ENCODE measurements around the gene ZNF629.
"Not testable (repeated sequence)": the region's sequence is repeated elsewhere in the genome, so short reads cannot be mapped to it uniquely, and the experiment has no call there.

The ZNF629 gene

DNA sequence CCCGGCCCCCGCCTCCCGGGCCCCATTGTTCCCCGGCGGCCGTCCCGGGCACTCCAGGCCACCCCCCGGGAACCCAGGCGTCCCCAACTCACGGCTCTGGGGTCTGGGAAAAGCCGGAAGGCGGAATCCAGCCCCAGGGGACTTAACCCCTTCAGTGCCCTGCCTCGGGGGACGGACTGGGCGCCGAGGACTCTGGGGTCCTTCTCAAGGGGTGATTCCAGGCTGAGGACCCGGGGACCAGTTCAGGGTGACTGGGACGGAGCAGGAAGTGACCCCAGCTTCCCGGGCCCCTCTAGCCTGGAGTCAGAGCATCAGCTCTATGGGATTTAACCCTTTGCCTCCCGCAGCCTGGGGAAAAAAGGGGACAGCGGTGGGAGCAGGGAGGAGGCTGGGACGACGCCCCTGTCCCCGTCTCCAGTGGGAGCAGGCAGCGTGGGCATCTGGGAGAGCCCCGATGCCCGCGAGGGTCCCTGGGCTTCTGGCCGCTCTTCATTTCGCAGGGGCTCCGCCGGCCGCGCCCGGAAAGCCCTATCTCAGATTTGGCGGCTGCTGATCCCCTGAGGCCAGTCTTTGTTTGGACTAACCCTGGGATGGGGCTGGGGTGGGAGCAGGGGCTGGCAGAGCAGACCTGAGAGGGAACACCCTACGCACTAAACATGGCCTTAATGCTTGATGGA, at the start of gene ZNF629:
Gene ZNF629 (minus strand): TSS at position 270 of the 677 bp plus-strand sequence. CDS start 2,723 bp downstream, outside the sequence.
- peak; percentile 56 to 60 for DNase-seq

DNA sequence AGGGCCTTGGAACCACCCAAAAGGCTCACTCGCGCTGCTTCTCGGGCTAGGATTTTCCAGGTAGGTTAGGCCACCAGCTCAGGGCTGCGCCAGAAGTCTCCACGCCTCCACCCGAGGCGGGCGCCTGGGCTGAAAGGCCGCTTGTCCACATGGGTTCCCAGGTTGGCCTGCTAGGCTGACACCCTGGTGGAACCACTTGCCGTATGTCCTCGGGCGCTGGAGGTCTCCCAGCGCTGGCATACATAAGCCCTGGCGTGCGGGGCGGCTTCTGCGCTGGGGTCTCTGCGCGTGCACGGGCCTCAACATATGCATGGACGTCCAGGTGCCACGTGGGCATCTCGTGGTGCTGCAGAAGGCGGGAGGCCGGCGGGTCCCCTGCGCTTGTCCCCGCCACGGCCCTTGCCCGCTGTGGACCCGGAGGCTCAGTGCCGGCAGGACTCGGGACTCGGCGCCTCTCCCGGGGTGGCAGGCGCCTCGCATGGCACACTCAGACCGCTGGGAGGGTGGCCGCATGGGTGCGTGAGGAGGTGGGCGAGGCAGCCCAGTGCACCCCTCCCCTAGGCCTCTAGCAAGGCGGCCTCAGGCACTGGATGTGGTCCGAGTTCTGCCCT, 47.2 kb upstream of the ZNF629 start:
- DNase-seq = no peak

DNA sequence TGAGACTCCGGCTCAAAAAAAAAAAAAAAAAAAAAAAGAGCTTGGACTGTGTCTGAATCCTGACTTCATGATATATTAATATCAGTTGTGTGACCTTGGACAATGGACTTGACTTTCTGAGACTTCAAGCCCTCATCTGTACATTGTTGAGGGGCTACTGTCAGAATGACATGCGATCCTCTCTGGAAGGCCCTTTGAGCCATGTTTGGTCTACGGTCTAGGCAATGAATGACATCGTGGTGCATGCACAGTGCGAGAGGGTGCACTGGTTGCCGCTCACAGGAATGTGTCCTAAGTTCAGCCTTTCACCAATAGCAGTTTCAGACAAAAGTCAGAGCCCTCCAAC, 43.0 kb upstream of the ZNF629 start:
- no peak for DNase-seq

DNA sequence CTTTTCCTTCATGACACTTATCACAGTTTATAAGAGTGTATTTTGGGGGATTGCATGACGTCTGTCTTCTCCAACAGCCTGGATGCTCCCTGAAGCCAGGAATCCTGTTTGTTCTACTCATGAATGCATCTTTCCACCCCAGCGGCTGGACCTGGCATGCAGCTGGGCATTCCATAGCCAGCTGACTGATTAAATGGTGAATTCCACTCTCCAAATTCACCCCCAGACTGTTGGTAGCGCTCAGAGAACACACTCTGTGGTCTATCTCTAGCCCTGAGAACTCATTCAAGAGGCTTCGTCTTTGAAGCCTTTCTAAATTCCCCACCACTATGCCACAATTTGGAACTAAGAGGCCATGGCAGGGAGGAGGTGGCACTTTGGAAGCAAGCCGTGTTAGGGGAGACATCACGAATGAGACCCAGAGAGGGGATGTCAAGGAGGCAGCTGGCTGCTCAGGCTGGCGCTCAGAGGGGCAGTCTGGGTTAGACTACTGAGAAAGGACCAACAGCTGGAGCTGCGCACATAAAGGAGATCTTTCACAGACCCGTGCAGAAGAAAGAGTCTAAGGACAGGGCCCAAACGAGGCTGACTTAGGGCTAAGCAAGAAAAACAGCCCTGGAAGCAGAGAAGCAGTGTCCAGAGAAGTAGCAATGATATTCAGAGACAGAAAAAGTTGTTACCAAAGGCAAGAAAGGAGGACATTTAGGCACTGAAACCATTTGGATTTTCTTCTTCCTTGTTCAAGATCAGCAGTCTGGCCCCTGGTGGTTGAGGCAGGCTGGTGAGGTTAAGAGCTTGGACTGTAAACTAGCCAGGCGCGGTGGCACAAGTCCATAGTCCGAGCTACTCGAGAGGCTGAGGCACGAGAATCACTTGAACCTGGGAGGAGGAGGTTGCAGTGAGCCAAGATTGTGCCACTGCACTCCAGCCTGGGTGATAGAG, 42.4 kb upstream of the ZNF629 start:
- no peak for DNase-seq

DNA sequence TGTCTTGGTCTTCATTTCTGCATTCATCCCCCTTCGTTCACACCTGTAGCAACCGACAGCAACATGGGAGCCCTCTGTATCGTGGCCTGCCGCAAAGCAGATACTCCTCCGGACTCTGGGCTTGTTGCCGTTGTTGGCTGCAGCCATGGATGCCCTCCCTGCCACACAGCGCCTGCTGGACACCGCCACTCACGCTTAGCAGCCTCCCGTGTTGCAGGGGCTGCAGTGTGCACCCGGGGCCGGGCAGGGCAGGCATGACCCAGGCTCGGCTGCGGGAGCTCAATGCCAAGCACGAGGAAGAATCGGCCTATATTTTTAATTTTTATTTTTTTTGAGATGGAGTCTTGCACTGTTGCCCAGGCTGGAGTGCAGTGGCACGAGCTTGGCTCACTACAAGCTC, 34.9 kb upstream of the ZNF629 start:
- DNase-seq = no peak

DNA sequence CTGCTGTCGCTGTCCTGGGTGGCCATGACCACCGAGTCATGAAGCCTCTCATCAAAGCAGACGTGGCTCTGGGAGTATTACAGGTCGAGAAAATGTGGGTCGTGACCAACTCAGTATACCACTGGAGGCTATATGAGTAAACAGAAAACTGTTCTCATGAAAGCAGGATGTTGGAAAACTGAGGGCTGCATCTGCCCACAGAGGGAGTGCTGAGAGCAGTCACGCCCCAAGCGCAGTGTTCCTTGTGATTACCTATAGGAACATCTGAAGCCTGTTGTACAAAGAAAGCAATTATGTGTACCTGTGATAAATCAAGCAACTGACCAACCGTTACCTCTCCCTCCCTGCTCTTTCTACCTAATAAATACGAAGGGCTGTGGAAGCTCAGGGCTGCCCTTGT, 34.4 kb upstream of the ZNF629 start:
- DNase-seq = not testable (repeated sequence)

DNA sequence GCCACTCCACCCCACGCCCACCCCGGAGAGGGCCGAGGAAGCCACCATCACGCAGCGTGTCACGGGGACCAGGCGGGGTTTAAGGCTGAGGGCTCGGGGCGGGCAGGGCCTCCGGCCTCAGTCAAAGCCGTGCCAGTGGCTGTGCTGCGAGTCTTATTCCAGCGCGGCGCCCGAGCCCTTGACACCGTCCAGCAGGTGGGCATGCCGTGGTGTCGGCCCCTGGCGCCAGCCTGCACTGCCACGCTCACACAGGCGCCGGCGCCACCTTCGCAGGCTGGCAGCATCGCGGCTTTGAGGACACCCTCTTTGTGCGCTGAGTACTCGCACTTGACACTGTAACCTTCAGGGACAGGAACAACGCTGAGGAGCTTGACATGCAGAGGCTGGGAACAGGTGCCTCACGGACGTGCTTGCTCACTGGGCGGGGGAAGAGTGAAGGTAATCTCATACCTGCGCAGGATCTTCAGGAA, 34.0 kb upstream of the ZNF629 start:
- DNase-seq = no peak

DNA sequence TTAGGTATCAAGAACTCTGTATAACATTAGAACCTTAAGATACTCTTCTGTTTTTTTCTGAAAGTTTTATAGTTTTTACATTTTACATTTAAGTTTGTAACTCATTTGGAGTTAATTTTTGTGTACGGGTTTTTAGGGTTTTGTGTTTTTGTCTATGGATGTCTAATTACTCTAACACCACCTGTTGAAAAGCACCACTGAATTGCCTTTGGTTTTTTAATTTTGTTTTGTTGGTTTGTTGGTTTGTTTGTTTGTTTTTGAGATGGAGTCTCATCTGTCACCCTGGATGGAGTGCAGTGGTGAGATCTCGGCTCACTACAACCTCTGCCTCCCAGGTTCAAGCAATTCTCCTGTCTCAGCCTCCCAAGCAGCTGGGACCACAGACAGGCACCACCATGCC, 29.8 kb upstream of the ZNF629 start:
- no peak for DNase-seq

DNA sequence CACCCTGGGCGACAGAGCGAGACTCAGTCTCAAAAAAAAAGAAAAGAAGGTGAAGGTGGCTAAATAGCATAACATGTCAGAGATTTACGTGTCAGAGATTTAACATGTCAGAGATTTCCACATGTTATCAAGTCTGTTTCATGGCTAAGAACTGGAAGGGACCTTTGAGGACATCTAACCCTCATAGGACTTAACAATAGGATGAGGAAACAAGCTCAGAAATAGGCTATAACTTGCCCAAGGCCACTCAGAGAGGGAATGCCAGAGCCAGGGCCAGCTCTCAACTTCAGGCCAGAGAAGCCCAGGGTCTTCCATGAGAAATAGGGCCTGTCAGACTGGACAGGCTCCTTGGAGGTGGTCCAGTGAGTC, 26.8 kb upstream of the ZNF629 start:
- DNase-seq = no peak

DNA sequence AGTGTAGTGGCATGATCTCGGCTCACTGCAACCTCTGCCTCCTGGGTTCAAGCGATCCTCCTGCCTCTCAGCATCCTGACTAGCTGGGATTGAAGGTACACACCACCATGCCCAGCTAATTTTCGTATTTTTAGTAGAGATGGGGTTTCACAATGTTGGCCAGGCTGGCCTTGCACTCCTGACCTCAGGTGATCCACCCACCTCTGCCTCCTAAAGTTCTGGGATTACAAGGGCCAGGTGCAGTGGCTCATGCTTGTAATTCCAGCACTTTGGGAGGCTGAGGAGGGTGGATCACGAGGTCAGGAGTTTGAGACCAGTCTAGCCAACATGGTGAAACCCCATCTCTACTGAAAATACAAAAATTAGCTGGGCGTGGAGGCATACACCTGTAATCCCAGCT, 22.7 kb upstream of the ZNF629 start:
- DNase-seq = not testable (repeated sequence)

DNA sequence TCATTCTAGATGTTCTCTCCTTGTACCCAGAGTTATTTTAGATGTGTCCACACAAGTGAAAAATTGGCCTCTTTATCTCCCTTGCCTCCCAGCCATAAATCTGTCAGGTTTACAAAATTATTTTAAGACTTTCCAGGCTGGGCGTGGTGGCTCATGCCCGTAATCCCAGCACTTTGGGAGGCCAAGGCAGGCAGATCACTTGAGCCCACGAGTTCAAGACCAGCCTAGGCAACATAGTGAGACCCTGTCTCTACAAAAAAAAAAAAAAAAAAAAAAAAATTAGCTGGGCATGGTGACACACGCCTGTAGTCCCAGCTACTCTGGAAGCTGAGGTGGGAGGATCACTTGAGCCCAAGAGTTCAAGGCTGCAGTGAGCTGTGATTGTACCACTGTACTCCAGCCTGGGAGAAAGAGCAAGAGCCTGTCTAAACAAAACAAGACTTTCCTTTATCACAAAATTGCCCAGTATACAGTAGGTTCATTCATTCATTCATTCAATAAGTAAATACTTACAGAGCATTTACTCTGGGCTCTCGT, 22.0 kb upstream of the ZNF629 start:
- not testable (repeated sequence) for DNase-seq

DNA sequence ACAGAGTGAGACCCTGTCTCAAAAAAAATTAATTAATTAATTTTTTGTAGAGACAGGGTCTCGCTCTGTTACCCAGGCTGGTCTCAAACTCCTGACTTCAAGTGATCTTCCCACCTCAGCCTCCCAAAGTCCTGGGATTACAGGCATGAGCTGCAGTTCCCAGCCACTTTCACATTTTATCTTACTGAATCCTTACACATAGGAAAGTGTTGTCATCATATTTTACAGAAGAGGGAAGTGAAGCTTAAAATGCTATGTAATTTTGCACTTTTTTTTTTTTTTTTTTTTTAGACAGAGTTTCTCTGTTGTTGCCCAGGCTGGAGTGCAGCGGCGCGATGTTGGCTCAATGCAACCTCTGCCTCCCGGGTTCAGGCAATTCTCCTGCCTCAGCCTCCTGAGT, 21.1 kb upstream of the ZNF629 start:
- DNase-seq = no peak

DNA sequence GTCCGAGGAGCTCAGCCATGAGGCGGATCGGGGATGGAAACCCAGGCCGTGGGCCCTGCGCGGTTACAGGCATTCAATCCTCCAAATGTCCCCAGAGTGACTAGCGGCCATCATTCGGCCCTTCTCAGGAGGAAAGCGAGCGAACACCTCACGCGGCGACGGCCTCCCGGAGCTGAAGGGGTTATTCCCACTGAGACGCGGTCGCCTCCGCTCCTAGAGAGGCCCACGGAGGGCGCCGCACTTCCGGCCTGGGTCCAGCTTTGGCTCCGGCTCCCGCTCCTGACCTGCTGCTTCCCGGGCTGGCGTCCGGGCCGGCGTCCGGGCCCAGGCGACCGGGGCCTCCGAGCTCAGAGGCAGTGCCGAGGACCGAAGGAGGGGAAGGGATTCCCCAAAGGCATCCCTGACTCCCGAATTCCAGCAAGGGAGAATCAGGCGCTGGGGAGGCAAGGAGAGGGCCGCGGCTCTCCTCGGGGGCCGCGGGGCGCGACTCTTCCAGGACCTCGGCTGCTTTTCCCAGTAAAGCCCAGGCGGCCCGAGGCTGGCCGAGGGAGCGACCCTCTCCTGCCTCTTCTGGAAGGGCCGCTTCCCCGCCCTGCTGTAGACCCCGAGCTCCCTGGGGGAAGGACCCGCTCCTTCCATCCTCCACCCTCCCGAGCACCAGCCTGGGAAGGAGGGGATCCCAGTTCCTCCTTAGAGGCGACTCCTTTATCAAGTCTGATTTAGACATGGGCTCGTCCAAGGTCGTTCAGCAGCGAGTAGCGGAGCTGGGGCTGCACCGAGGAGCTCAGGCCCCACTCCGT, 18.6 kb upstream of the ZNF629 start:
- peak; percentile 63 to 75 for DNase-seq

DNA sequence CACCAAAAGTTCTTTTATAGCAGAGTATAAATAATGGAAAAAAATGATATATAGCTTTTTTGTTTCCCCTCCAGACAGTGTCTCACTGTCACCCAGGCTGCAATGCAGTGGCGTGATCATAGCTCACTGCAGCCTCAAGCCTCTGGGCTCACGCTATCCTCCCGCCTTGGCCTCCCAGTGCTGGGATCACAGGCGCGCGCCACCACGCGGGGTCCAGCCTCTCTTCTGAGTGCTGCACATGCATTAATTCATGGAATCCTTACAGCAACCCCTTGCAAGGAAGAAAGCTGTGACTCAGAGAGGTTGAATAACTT, 18.0 kb upstream of the ZNF629 start:
- no peak for DNase-seq

DNA sequence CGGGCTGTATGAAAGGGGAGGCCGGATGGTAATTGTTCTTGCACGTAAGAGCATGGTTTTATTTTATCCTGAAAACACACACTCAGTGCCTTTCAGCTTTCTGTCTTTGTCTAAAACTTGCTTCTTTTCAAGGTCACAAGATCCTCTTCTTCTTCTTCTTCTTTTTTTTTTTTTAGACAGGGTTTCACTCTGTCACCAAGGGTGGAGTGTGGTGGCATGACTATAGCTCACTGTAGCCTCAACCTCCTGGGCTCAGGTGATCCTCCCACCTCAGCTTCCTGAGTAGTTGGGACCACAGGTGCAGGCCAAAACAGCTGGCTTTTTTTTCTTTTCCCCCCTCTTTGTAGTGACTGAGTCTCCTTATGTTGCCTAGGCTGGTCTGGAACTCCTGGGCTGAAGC, 15.9 kb upstream of the ZNF629 start:
- no peak for DNase-seq

DNA sequence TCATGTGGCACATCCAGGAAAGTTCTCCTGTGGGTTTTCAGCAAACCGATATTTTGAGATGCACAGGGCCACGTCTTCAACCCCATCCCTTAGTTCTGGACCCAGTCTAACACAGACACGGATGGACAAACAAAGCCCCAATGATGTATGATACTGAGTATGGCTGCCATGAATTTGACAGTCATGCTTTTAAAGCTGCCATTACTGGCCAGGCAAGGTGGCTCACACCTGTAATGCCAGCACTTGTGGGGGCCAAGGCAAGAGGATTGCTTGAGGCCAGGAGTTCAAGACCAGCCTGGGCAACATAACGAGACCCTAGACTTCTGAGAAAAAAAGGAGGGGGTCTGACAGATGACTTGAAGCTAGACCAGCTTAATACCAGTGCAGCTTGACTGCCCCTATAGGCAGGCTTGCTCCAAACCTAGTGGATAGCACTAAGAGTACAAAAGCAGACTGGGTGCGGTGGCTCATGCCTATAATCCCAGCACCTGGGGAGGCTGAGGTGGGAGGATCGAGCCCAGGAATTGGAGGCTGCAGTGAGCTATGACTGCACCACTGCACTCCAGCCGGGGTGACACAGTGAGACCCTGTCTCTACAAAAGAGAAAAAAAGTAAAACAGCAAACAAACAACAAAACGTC, 10.8 kb upstream of the ZNF629 start:
- DNase-seq = no peak

DNA sequence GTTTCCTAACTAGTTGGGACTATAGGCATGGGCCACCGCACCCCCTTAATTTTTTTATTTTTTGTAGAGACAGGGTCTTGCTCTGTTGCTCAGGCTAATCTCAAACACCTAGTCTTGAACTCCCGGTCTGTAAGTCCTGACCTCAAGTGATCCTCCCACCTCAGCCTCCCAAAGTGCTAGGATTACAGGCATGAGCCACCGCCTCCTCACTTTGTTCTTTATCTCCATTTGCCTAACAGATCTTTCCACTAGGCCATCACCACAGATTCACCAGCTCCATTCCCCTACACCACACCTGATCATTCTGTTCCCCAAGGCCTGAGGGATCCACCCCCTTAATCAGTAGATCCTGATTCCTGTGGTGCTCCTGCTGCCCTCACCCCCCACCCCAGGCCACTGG, 7.6 kb upstream of the ZNF629 start:
- DNase-seq = no peak

DNA sequence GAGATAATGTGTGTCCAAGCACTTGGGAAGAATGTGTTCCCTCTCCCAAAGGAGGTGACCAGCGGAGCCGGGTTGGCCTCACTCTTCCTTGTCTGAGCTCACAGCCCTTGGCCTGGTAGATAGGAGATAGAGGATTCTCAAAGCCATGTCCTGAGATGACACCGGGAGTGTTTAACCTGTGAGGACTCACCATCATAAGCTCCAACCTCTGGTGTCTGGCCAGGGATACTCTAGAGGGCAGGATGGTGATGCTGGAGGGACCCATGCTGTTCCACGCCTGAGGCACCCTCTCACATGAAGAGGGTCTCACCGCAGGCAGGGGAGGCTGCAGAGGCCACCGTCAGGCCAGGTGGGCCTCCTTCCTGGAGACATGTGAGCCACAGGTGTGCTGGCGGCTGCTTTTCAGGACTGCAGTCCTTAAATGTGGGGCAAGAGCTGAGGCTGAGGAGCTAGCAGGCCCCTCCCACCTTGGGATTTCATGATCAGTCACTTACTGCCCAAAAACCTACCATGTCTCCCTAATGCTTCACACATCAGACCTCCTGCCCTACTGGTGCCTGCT, 6.6 kb upstream of the ZNF629 start:
- DNase-seq = no peak

DNA sequence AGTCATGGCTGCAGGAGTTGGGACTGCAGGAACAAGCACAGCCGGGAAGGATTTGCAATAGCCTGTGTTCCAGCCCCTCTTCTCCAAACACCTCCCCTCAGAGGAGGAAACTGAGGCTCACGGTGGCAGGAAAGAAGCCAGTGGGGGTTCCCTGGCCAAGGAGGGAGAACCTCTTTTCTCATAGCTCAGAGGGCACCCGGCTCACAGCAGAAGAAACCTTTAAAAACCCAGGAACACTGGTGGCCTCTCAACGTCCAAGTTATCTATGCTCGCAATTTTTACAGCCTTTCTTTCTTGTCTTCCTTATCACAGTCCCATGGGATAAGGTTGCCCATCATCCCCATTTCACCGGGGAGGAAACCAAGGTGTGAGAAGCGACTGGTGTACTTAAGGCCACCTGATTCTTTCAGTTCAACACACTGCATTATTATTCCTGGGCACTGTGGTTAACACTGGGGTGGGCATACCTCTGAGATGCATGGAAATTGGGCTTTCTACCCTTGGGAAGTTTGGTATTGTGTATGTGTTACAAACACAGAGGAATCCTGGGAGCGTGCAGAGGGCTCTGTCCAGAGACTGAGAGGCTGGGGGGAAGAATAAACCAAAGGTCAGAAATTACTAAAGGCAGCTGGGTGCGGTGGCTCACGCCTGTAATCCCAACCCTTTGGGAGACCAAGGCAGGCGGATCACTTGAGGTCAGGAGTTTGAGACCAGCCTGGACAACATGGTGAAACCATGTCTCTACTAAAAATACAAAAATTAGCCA, 791 bp upstream of the ZNF629 start:
- DNase-seq = no peak

DNA sequence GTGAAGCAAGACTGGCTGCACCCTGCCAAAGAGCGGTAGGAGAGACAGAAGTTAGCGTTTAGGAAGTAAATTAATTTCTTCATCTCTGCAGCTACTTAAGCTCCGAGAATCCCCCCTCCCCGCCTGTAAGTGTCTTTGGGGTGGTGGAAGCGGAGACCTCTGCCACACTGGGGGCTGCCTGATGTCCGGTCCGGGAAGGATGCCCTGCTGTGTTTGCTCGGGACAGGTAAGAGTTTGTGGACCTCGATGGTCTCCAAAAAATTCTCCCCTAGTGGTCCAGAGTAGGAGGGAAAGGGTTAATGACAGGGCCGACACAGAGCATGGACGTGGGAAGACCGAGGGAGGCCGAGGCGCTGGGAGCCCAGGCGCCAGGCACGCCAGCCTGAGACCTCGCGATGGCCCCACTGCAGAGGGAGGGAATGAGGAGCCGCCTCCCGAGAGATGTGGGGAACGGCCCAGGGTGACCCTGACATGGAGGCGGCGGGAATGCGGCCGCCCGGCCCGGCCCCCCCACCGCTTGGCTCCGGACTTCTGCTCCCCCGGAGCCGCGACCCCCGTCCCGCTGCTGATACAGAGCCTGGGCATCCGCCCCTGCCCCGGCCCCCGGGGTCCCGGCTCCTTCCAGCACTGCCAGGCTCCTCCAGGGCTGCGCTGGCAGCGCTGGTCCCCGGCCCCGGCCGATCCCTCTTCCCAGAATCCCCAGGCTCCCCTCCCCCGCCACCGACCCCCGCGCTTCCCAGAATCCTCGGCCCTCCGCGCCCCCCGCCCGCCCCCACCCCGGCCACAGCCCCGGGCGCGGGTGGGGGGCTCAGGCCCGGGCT, 680 bp downstream of the ZNF629 start:
- DNase-seq = peak; percentile 45
